Astrocyte of the cerebellum (primary cell): ENCODE results near the gene SYMPK.

Experiments
- DNase-seq: peaks from one replicate; pipeline ENCODE4 v3.0.0-alpha.2; 2011; ENCODE audit warnings: low read depth
- H3K4me3 ChIP-seq: 2 replicates; pipeline ENCODE4 v1.5.1; 2011; ENCODE audit warnings: mild to moderate bottlenecking, low read depth, low read length, moderate library complexity
- CTCF ChIP-seq: IDR thresholded peaks from 2 replicates; pipeline ENCODE4 v1.5.1; 2012; ENCODE audit warnings: low read length, low read depth, moderate library complexity, mild to moderate bottlenecking; ENCODE audit errors: missing control alignments
- in situ Hi-C: cut with HindIII; loops from 2 replicates; pipeline ENCODE4 v1.10.0; 2017; ENCODE audit warnings: low sequenced_read_pairs

Gene SYMPK

GRCh38 chr19:45901912-45902650 lies 39.1 kb upstream of the SYMPK start, which contains the start of gene MYPOP:
Gene MYPOP, minus strand, starts transcription at chr19:45902613. Its CDS starts 840 bp downstream, at chr19:45901773.
- in situ Hi-C loops, result no loop called here
- TF ChIP-seq CTCF, result no peak
- H3K4me3 ChIP-seq, result peak within 1 kb of the TSS; percentile 78
- no peak for DNase-seq

GRCh38 chr19:45901432-45901911 lies 38.5 kb upstream of the SYMPK start:
- TF ChIP-seq CTCF, result no peak
- H3K4me3 ChIP-seq, result peak overlapping the region; percentile 78
- in situ Hi-C loops, result no loop called here
- no peak for DNase-seq

- no peak for DNase-seq
- in situ Hi-C loops, result no loop called here
- no peak for TF ChIP-seq CTCF
- peak overlapping the region; percentile 78 for H3K4me3 ChIP-seq
Observed at GRCh38 chr19:45900738-45901431, 37.9 kb upstream of the SYMPK start.

- no peak overlapping the region for H3K4me3 ChIP-seq
- in situ Hi-C loops, result no loop called here
- no peak for DNase-seq
- TF ChIP-seq CTCF, result no peak
Observed at GRCh38 chr19:45899919-45900589, 37.1 kb upstream of the SYMPK start.

GRCh38 chr19:45899253-45899652 lies 36.3 kb upstream of the SYMPK start:
- in situ Hi-C loops, result no loop called here

More at GRCh38 chr19:45899253-45899652, 36.3 kb upstream of the SYMPK start:
- no peak for TF ChIP-seq CTCF
- no peak overlapping the region for H3K4me3 ChIP-seq
- no peak for DNase-seq
